NCI-H1105 (cell line): Measurements from ENCODE around the gene GAMT.
A peak's percentile ranks its signal among the peaks of the same experiment; 100 is the strongest.
"Not testable (repeated sequence)": the region's sequence is repeated elsewhere in the genome, so short reads cannot be mapped to it uniquely, and the experiment has no call there.

Experiments used
- DNase-seq: peaks from one replicate; lab custom pipeline; 2025; lab: John Stamatoyannopoulos, UW

GAMT gene

GRCh38 chr19:1401138-1401888, at the start of gene GAMT:
TSS of gene GAMT (minus strand) at chr19:1401542. CDS start at chr19:1401476, 66 bp downstream.
- no peak for DNase-seq

- DNase-seq: peak; percentile 91
Observed at GRCh38 chr19:1449467-1450442, 48.4 kb upstream of the GAMT start, which contains the start of gene APC2. TSS of gene APC2 (plus strand) at chr19:1450121. CDS start at chr19:1453002, 2,881 bp downstream.

GRCh38 chr19:1447944-1448343, 46.6 kb upstream of the GAMT start:
- DNase-seq: no peak

DNA sequence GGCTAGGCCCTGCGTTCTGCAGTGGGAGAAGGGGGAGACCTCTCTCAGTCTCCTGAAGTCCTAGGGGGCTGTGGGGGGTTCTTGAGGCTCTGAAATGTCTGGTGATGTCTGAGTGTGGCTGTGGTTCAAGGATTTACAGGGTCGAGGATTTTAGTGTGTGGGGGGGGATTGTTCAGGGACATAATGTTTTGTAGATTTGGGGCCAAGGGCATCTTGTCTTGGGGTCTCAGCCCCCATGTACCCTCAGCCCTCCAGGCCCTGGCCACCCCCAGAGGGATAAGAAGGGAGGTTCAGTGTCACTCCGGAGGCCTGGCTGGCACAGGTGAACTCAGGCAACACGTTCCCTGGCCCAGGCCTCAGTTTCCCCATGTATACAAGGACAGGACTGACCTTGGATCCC, 46.2 kb upstream of the GAMT start:
- no peak for DNase-seq

DNA sequence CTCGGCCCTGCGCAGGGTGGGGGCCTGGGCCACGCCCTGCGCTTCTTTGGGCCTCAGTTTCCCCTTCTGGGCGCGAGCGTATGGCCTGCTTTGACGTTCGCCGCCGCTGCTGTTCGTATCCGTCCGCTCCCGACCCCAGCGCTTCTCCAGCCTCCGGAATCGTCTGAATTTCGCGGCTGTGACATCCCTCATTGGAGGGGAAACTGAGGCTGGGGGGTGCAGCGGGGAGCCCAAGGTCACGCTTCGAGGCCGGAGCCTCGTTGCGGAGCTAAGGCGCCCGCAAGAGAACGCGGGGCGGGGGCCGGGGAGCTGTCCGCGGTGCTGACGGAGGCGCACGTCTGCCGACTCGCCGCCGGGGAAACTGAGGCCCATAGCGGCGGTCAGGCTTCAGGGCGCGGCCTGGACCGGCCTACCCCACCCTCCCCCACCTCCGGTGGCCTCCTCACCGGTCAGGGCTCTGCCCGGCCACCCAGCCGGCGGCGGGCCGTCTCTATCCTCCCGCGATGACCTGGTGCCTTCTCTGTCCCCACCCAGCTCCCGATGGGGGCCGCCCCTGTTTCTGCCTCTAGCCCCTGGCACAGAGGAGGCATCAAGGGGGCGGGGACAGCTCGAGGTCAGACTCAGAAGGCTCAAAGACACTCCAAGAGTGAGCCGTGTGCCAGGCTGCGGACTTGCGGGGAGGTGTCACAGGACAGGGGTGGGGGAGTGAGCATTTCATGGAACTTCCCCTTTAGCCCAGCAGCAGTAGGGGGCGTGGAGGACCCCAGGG, 45.6 kb upstream of the GAMT start:
- DNase-seq: no peak

GRCh38 chr19:1445932-1446712, 44.8 kb upstream of the GAMT start:
- peak; percentile 64 for DNase-seq

GRCh38 chr19:1445185-1445931, 44.0 kb upstream of the GAMT start:
- peak; percentile 59 for DNase-seq

GRCh38 chr19:1441677-1442438, 40.5 kb upstream of the GAMT start:
- DNase-seq: no peak

DNA sequence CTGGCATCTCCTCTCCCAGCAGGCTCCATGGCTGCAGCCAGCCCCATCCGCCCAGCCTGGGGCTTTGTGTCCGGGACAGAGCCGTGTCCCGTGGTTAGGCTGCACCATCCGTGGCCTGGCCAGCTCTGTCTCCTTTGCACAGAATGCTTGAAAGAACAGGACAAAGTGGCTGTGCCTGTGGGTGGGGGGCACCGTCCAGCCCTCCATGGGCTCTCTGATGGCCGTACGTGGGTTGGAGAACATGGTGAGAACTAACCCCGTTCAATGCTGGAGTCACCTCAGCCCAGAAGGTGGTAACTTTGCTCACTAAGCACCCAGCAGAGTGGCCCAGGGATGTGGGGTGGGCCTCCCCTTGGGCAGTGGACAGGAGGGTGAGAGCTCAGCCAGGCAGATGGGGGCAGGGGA, 39.7 kb upstream of the GAMT start:
- no peak for DNase-seq

DNA sequence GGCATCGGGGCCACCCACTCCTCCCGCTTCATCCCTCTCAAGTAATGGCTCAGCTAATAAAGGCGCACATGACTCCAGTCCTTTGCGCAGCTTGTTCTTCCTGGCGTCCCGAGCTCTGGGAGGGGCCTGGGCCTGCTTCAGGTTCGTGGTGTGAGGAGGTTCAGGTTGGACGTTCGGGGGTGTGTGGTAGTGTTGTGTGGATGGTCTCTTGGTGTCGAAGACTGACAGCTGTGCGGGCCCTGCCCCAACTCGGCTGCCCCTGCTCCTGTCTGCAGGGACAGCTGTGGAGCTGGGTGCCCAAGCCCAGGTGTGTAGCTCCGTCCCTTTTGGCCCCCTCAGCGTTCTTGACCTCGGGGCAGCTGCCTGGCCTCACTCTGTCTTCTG, 39.1 kb upstream of the GAMT start:
- DNase-seq: no peak

DNA sequence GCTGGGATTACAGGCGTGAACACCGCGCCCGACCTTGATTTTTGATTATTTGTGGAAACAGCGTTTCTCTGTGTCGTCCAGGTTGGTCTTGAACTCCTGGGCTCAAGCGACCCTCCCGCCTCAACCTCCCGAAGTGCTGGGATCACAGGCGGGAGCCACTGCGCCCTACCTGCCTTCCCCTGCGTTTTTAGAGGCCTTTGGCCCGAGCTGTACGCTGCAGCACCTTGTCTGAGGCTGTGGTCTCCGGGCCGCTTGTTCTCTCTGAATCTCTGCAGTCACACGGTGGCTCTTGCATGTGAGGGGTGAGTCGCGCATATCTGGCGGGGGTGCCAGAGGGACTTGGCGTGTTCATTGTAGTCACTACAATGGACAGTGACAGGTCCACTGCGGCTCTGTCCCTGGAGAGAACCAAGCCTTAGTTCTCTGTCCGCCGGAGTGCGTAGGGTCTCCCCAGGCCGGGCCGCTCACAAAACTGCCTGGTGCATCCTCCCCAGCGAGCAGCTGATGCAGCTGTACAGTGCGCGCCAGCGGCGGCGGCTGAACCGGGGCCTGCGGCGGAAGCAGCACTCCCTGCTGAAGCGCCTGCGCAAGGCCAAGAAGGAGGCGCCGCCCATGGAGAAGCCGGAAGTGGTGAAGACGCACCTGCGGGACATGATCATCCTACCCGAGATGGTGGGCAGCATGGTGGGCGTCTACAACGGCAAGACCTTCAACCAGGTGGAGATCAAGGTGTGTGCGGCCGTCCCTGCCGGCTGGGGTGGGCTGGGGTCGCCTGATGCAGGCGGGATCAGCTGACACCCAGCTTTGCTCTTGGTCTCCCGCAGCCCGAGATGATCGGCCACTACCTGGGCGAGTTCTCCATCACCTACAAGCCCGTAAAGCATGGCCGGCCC, 38.4 kb upstream of the GAMT start:
- not testable (repeated sequence) for DNase-seq

DNA sequence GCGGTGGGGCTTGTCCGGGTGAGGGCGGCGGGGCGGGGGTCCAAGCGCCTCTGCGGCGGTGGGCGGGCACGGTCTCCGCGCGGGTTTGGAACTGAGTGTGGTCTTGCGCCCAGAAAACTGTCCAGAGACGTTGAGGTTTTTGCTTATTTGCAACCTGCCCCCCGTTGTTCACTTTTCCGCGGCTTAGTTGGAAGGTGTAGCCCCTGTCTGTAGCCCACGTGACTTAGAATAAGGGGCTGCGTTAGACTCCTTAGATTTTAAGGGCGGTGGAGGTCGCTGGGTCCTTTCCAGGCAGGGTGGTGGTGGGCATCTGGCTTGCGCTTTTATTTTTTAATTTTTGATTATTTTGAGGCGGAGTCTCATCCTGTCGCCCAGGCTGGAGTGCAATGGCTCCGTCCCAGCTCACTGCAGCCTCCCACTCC, 37.6 kb upstream of the GAMT start:
- DNase-seq: no peak

DNA sequence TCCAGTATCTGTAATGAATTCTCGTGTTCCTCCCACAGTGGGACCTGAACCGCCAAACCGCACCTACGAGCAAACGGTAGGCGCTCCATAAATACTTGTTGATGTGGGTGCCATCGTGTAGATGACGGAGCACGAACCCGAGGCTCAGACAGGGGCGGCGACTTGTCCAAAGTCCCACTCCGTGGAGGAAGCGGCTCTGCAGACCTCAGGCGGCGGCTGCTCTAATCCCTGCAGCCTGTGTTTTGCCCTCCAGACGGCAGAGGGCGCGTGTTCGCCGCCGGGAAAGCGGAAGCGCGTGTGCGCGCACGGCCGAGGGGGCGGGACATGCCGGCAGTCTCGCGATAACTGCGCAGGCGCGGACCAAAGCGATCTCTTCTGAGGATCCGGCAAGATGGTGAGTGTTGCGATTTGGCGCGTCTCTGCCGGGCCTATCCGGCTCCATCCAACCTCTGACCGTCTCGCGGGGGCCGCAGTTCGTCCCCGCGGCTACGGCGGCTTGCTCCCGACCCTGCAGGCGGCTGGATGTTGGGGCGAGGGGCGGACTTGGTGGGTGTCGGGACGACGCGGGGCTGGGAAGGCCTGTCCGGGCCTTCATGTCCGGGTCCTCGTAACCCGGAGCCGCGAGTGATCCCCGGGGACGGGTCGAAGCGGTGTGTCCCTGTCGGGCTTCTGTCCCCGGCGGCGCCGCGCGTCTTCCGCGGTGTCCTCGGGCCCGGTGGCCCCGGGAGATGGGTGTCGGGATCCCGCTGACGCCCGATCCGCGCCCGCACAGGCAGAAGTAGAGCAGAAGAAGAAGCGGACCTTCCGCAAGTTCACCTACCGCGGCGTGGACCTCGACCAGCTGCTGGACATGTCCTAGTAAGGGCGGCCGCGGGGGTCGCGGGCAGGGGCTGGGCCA, 36.9 kb upstream of the GAMT start, which contains the start of gene RPS15:
RPS15 (plus strand) TSS at position 362 of the 898 bp plus-strand sequence; CDS start at position 392, 30 bp downstream.
- DNase-seq: peak; percentile 92

GRCh38 chr19:1437609-1438008, 36.3 kb upstream of the GAMT start:
- DNase-seq: no peak

DNA sequence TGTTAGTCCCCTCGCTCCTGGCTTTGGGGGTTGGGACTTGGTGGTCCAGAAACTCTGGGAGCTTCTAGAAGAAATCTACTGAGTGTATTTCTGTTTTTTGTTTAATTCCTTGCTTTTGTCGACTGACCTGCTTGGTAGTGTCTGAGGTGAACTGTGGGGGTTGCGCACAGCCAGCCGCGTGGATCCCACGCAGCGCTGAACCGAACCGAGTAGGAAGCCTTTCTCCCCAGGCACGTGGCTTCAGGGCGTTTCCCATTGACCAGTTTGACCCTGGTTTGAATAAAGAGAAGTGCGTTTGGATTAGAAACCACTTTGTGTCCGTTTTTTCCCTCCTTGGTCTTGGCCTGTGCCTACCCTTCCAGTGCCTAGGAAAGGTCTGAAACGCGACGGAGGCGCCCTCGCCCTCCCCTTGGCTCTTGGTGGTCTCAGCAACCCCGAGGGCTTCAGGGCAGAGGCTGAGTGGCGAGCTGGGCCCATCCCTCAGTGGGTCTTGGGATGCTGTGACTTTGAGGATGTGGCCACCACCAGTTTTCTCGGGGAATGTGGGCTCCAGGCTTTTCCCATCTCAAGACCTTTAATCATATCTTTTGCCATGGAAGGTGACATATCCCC, 34.1 kb upstream of the GAMT start:
- no peak for DNase-seq

DNA sequence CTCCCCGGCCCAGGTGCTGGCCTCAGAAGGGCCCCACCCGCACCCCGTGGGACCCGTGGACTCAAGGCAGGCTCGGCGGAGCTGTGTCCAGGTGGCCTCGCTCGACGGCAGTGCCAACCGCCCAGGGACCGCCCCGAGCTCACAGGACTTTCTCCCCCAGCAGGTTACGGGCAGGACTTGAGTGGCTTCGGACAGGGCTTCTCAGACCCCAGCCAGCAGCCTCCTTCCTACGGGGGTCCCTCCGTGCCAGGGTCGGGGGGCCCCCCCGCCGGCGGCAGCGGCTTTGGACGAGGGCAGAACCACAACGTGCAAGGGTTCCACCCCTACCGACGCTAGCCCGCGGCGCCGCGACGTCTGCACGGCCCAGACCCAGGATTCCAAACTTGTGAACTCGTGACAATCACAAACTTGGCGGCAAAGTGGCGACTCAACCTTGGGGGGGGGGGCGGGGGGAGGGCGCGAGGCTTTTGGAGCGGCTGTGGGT, 33.3 kb upstream of the GAMT start:
- no peak for DNase-seq

- DNase-seq: no peak
Observed at GRCh38 chr19:1434040-1434366, 32.7 kb upstream of the GAMT start.
